Bronchial epithelial cell (primary cell): ENCODE measurements around the gene CDH18. TPM values are rescaled to one million over a fixed set of nuclear protein-coding genes. Genes with fewer than 3 reads are reported as not detected.

Experiments
- DNase-seq: peaks from one replicate; pipeline ENCODE4 v3.0.0-alpha.2; 2010; ENCODE audit warnings: low read depth
- FAIRE-seq: peaks from 2 replicates; lab custom pipeline; 2011; peaks lifted over from hg19 to GRCh38; lab: Jason Lieb, UNC
- H3K27me3 ChIP-seq: 2 replicates; pipeline ENCODE4 v1.5.1; 2011; ENCODE audit warnings: low read length; ENCODE audit not compliant: control insufficient read depth, insufficient read depth
- H3K36me3 ChIP-seq: 2 replicates; pipeline ENCODE4 v1.5.1; 2011; ENCODE audit warnings: low read length; ENCODE audit not compliant: control insufficient read depth, insufficient read depth
- H3K4me3 ChIP-seq: 2 replicates; pipeline ENCODE4 v1.5.1; 2011; ENCODE audit warnings: mild to moderate bottlenecking, low read depth, low read length, control low read depth
- CTCF ChIP-seq: IDR thresholded peaks from 2 replicates; pipeline ENCODE4 v1.5.1; 2011; ENCODE audit warnings: mild to moderate bottlenecking, moderate library complexity, low read length, control low read depth, inconsistent platforms; ENCODE audit not compliant: insufficient read depth, severe bottlenecking
- total RNA-seq: library from RNA; depleted of rRNA; stranded (reverse); fragments of >200 nt; gene quantifications from 2 replicates; pipeline ENCODE4 v1.2.1, GENCODE V29; 2014

The CDH18 gene
- total RNA-seq, 1 donor from 2014 or later, result under 0.01 TPM

- FAIRE-seq (no peak), DNase-seq (peak; percentile 99)
- no peaks in the 10 kb centered on the region for H3K27me3 ChIP-seq
- no peak for TF ChIP-seq CTCF
- H3K36me3 ChIP-seq, result no peaks in the 10 kb centered on the region
- no peak overlapping the region for H3K4me3 ChIP-seq
Measured at GRCh38 chr5:19534751-19535150, 453.2 kb downstream of the CDH18 start.

- Histone ChIP-seq H3K4me3 (no peak overlapping the region), H3K36me3 (no peaks in the 10 kb centered on the region), H3K27me3 (no peaks in the 10 kb centered on the region)
- TF ChIP-seq CTCF, result no peak
- no peak for DNase-seq
- no peak for FAIRE-seq
Measured at GRCh38 chr5:19532936-19533335, 455.1 kb downstream of the CDH18 start.

GRCh38 chr5:19531374-19531952 lies 456.5 kb downstream of the CDH18 start:
- H3K27me3 ChIP-seq, result no peaks in the 10 kb centered on the region
- FAIRE-seq, result peak; percentile 80
- H3K4me3 ChIP-seq, result no peak overlapping the region
- TF ChIP-seq CTCF, result no peak
- no peaks in the 10 kb centered on the region for H3K36me3 ChIP-seq
- peak; percentile 99 for DNase-seq

GRCh38 chr5:19519448-19519847 lies 468.6 kb downstream of the CDH18 start:
- H3K36me3 ChIP-seq, result no peaks in the 10 kb centered on the region
- no peaks in the 10 kb centered on the region for H3K27me3 ChIP-seq
- FAIRE-seq (no peak), DNase-seq (peak; percentile 69)
- no peak for TF ChIP-seq CTCF
- H3K4me3 ChIP-seq, result no peak overlapping the region

GRCh38 chr5:19498852-19499251 lies 489.1 kb downstream of the CDH18 start:
- no peak for TF ChIP-seq CTCF
- DNase-seq (peak; percentile 81), FAIRE-seq (no peak)
- no peaks in the 10 kb centered on the region for H3K27me3 ChIP-seq
- no peak overlapping the region for H3K4me3 ChIP-seq
- H3K36me3 ChIP-seq, result no peaks in the 10 kb centered on the region
